Gastrocnemius medialis (tissue), 4 donors: ENCODE measurements around the gene C4orf51.

ENCODE experiments used
- POLR2A ChIP-seq, 2 donors: fragments of 450-650 bp; IDR thresholded peaks; one replicate each; pipeline ENCODE4 v1.6.1; 2017; ENCODE audit warnings: antibody characterized with exemption in 2 of 2, mild to moderate bottlenecking in 2 of 2, moderate library complexity in 2 of 2
- TF ChIP-seq, protein P1 (sequence below), 5 experiments: fragments of 450-650 bp in 3 of 5; fragments of 200-600 bp in 2 of 5; sonication (generic) in 2 of 5; IDR thresholded peaks in 4 of 5; conservative IDR thresholded peaks in 1 of 5; 1 replicate in 4 of 5; 2 replicates in 1 of 5; pipeline ENCODE4 v1.5.1; 2016 to 2019; ENCODE audit warnings: antibody characterized with exemption in 5 of 5, mild to moderate bottlenecking in 3 of 5, moderate library complexity in 3 of 5

DNA sequence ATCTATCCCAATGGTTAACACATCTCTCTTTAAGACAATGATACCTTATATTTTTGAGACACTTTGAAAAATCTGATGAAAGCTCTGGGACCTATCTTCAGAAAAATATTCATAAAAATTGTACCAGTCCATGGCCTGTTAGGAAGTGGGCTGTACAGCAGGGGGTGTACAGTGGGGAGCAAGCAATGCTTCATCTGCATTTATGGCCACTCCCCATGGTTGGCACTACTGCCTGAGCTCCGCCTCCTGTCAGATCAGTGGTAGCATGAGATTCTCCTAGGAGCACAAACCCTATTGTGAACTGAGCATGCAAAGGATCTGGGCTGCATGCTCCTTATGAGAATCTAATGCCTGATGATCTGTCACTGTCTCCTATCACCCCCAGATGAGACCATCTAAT is 42.6 kb downstream of the C4orf51 start:
- TF ChIP-seq, protein P1, sequence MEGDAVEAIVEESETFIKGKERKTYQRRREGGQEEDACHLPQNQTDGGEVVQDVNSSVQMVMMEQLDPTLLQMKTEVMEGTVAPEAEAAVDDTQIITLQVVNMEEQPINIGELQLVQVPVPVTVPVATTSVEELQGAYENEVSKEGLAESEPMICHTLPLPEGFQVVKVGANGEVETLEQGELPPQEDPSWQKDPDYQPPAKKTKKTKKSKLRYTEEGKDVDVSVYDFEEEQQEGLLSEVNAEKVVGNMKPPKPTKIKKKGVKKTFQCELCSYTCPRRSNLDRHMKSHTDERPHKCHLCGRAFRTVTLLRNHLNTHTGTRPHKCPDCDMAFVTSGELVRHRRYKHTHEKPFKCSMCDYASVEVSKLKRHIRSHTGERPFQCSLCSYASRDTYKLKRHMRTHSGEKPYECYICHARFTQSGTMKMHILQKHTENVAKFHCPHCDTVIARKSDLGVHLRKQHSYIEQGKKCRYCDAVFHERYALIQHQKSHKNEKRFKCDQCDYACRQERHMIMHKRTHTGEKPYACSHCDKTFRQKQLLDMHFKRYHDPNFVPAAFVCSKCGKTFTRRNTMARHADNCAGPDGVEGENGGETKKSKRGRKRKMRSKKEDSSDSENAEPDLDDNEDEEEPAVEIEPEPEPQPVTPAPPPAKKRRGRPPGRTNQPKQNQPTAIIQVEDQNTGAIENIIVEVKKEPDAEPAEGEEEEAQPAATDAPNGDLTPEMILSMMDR (IDR thresholded peaks at IDR 0.05 in 4 of 5, conservative IDR thresholded peaks at IDR 0.05 in 1 of 5): no peak
- no peak for TF ChIP-seq POLR2A (IDR thresholded peaks at IDR 0.05)
